Psoas muscle (tissue), 8 donors: Measurements from ENCODE around the gene UNG. TPM values are rescaled to one million over a fixed set of nuclear protein-coding genes. Genes with fewer than 3 reads are reported as not detected.
"Not testable (repeated sequence)": the region's sequence is repeated elsewhere in the genome, so short reads cannot be mapped to it uniquely, and the experiment has no call there.

Experiments
- ATAC-seq, 4 donors: fragments of 200-7000 bp; cut with Tn5 transposase; one replicate each; pipeline ENCODE4 v1.9.1; 2020; ENCODE audit warnings: moderate library complexity in 3 of 4, mild to moderate bottlenecking in 2 of 4
- DNase-seq, 2 donors: peaks; one replicate each; pipeline ENCODE4 v3.0.0-alpha.2; 2020
- H3K27ac ChIP-seq: fragments of 200-600 bp; one replicate; pipeline ENCODE4 v1.8.0; 2022
- H3K27me3 ChIP-seq, 3 donors: fragments of 200-600 bp in 1 of 3; one replicate each; pipeline versions ENCODE4 v1.6.1 to v1.8.0; 2013 to 2022; ENCODE audit warnings: low read length in 2 of 3, mild to moderate bottlenecking in 2 of 3, moderate library complexity in 1 of 3; ENCODE audit not compliant: insufficient read depth in 3 of 3
- H3K36me3 ChIP-seq, 2 donors: fragments of 200-600 bp in 1 of 2; one replicate each; pipeline versions ENCODE4 v1.6.1 to v1.8.0; 2013 to 2022; ENCODE audit warnings: low read depth in 1 of 2, mild to moderate bottlenecking in 1 of 2, moderate library complexity in 1 of 2; ENCODE audit not compliant: insufficient read depth in 1 of 2
- H3K4me1 ChIP-seq: fragments of 200-600 bp; one replicate; pipeline ENCODE4 v1.8.0; 2022
- H3K4me3 ChIP-seq: fragments of 200-600 bp; one replicate; pipeline ENCODE4 v1.8.0; 2022; ENCODE audit warnings: mild to moderate bottlenecking
- H3K9me3 ChIP-seq: fragments of 200-600 bp; one replicate; pipeline ENCODE4 v1.8.0; 2022
- CTCF ChIP-seq: fragments of 200-600 bp; IDR thresholded peaks from one replicate; pipeline ENCODE4 v1.8.0; 2022; ENCODE audit warnings: antibody characterized with exemption
- WGBS, 3 donors: extraction: QIAGEN DNeasy Blood & Tissue Kit; methylation state at CpG; one replicate each; pipeline versions ENCODE4 v1.1.6 to v1.1.7; 2013; 5-methylcytosine and 5-hydroxymethylcytosine counted together
- intact Hi-C, 2 donors: fragments of 100-400 bp; cut with DNase I; formaldehyde crosslinking; loops; one replicate each; pipeline versions ENCODE4 v1.11.0 to v1.14.2; 2022
- polyA plus RNA-seq, 3 donors: library from polyadenylated mRNA; stranded (reverse); fragments of 200-250 nt; gene quantifications; one replicate each; pipeline ENCODE4 v1.2.3, GENCODE V29; 2013
- total RNA-seq, 4 donors: library from RNA; stranded (reverse); fragmentation: NEBNext Ultra II Directional in 2 of 4; extraction: Animal tissue kit (Norgen Biotek cat#: 25700) in 2 of 4; gene quantifications; one replicate each; pipeline versions ENCODE4 v1.2.1 to v1.2.4, GENCODE V29; 2021 to 2023
- donor health status: healthy with polysubstance abuse.
- donor health status: DM: no; HTN: no; CAD: no; lungs with moderate emphysema.
- donor health status: Bipolar disorder and iron deficiency.
- donor health status: healthy.
- donor health status: DM: yes; HTN: yes; CAD: no.
- donor health status: DM: no; HTN: no; CAD: no.
- donor health status: DM: no; HTN: no; CAD: no.
- donor health status: DM: yes; HTN: yes; CAD: no.

UNG gene
- total and polyA plus RNA-seq, 7 donors = 34.3 to 93.1 (median 41.7) TPM

- peaks cover 2 to 55% of the 10 kb centered on the region in 2 donors for H3K36me3 ChIP-seq
- H3K9me3 ChIP-seq = no peaks in the 10 kb centered on the region
- intact Hi-C loops = no loop called here
- no peak overlapping the region for H3K4me3 ChIP-seq
- peaks cover 62% of the 10 kb centered on the region for H3K4me1 ChIP-seq
- 72 to 88% (median 75%) methylated on average over 7 of the region's 7 CpGs for WGBS, 3 donors
- no peak for TF ChIP-seq CTCF
- DNase-seq = no peak
- H3K27me3 ChIP-seq = no peaks in the 10 kb centered on the region
- ATAC-seq = peak in 3 of 4 donors; percentile 13 to 30 (median 22)
- H3K27ac ChIP-seq = peak overlapping the region; percentile 15
Measured at GRCh38 chr12:109139791-109140190, 42.4 kb downstream of the UNG start.

DNA sequence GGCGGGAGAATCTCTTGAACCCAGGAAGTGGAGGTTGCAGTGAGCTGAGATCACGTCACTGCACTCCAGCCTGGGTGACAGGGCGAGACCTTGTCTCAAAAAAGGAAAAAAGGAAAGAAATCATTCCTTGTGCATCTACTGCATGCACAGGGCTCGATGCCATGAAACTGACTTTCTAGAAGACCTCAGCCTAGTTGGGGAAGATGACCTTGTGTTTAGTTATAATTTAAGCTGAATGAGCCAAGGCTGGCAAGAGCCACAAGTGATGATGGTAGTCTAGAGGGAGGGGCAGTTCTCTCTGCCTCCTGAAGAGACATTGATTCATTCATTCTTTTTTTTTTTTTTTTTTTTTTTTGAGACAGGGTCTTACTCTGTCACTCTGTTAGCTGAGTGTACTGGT lies 43.2 kb downstream of the UNG start:
- WGBS, 3 donors = 87 to 93% (median 88%) methylated on average over 4 of the region's 4 CpGs
- intact Hi-C loops = no loop called here
- Histone ChIP-seq H3K4me3 (no peak overlapping the region), H3K36me3 (peaks cover 2 to 55% of the 10 kb centered on the region in 2 donors), H3K27ac (no peak overlapping the region), H3K9me3 (no peaks in the 10 kb centered on the region), H3K4me1 (peaks cover 64% of the 10 kb centered on the region), H3K27me3 (no peaks in the 10 kb centered on the region)
- TF ChIP-seq CTCF = no peak
- peak in 3 of 4 donors; percentile 36 to 54 (median 53) for ATAC-seq
- no peak for DNase-seq

DNA sequence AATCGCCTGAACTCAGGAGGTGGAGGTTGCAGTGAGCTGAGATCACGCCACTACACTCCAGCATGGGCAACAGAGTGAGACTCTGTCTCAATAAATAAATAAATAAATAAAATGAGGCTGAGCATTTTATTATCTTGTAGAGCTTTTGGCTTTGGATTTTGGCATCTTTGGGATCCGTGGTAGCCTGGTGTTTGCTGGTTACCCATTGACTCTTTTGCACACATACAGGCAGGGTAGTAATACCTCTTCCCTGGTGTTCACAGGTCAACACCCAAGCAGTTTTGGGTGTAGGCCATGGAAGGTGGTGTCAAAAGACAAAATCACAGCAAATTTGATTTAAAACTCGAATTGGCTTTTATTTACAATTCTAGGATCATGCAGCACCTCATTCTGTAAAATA lies 46.8 kb downstream of the UNG start:
- no peak for DNase-seq
- Histone ChIP-seq H3K9me3 (no peaks in the 10 kb centered on the region), H3K4me1 (peaks cover 77% of the 10 kb centered on the region), H3K4me3 (no peak overlapping the region), H3K27me3 (no peaks in the 10 kb centered on the region), H3K27ac (peak overlapping the region; percentile 71), H3K36me3 (peaks cover 2 to 50% of the 10 kb centered on the region in 2 donors)
- no peak for TF ChIP-seq CTCF
- WGBS, 3 donors = 54 to 67% (median 56%) methylated on average over 4 of the region's 4 CpGs
- intact Hi-C loops = no loop called here
- ATAC-seq = no peak

DNA sequence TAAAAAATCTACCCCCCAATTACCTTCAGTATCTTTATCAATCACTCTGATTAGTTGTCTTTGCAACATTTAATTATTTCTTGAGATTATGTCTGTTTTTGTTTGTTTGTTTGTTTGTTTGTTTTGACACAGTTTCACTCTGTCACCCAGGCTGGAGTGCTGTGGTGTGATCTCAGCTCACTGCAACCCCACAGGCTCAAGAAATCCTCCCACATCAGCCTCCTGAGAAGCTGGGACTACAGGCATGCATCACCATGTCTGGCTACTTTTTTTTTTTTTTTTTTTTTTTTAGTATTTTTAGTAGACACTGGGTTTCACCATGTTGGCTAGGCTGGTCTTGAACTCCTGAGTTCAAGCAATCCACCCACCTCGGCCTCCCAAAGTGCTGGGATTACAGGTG lies 49.7 kb downstream of the UNG start:
- peaks cover 0 to 23% of the 10 kb centered on the region in 2 donors for H3K36me3 ChIP-seq
- WGBS, 3 donors = 88 to 95% (median 94%) methylated on average over 1 of the region's 1 CpG
- H3K4me1 ChIP-seq = peaks cover 91% of the 10 kb centered on the region
- peak overlapping the region; percentile 71 for H3K27ac ChIP-seq
- H3K9me3 ChIP-seq, H3K27me3 ChIP-seq, H3K4me3 ChIP-seq, DNase-seq, intact Hi-C loops: not testable (repeated sequence)
- peak in 1 of 4 donors; percentile 13 for ATAC-seq

- WGBS, 3 donors = 11 to 25% (median 12%) methylated on average over 2 of the region's 2 CpGs
- no peak for TF ChIP-seq CTCF
- Histone ChIP-seq H3K27ac (peak overlapping the region; percentile 71), H3K4me3 (peak overlapping the region; percentile 5), H3K4me1 (peaks cover 83% of the 10 kb centered on the region), H3K36me3 (peaks cover 0 to 15% of the 10 kb centered on the region in 2 donors), H3K27me3 (no peaks in the 10 kb centered on the region), H3K9me3 (no peaks in the 10 kb centered on the region)
- DNase-seq = peak in 1 of 2 donors; percentile 65
- peak; percentile 76 to 87 (median 82) for ATAC-seq
- intact Hi-C loops = no loop called here
Measured at GRCh38 chr12:109147954-109148353, 50.6 kb downstream of the UNG start.
